ENCODE data around the gene DNASE1L2.

The DNASE1L2 gene

DNA sequence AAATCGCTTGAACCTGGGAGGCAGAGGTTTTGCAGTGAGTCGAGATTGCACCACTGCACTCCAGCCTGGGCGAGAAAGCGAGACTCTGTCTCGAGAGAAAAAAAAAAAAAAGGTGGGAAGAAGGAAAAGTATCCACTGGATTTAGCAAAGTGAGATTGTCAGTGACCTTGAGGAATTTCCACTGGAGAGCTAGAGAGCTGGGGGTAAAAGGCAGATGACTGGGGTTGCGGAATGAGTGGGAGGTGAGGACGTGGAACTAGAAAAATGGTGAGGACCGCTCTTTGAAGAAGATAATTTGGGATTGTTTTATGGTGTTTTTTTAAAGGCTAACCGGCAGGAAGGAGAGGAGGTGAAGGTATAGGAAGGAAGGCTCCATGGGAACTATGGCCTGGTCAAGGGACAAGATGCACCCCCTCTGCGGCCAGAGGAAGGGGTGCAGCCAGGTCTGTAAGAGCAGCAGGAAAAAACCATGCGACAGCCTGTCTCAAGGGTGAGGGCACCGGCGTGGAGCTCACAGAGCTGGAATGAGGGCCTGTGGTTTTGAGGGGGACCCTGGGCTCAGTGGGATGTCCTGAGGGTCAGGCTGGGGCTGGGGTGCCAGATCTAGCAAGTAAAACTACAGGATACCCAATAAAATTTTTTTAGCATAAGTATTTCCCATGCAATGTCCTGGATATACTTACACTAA, 31.7 kb upstream of the DNASE1L2 start:
- DNase-seq, result no peak

DNA sequence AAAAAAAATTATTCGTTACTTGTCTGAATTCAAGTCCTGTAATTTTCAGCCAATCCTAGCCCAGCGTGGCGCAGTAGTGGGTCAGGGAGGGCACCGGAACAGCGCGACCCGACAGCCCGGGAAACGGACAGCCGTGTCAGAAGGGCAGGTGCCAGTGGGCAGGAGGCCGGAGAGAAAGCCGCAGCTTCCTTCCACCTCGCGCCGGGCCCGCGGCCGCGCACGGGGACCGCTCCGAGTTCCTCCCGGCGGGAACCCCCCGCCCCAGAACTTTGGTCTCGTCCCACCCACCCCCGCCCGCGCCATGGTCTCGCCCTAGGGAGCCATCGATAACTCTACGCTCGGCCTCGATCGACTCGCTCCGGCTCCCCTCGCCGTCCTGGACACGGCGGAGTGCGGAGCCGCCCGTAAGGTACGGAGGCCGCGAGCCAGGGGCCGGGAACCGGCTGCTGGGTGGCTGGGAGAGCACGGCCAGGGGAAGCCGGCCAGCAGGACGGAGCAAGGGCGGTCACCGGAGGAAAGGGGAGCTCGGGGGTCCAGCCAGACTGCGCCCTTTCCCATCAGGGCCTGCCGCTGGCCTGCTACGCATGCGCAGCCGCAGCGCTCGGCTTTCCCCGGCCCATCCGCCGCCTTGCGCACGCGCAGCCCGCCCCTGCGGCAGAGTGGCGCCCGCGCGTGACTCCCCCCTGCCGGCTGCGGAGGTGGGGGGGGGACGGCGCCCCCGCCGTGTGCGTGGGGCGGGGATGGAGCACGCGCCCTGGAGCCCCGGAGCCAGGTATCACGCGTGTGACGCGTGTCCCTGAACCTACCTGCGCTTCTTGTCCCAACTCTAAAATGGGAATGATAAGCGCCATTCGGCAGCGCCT, 30.9 kb upstream of the DNASE1L2 start, which contains the start of gene MLST8:
Gene MLST8 (plus strand): TSS at position 351 of the 863 bp plus-strand sequence. CDS start 632 bp downstream, outside the sequence.
- peak; percentile 82 to 86 for DNase-seq

DNA sequence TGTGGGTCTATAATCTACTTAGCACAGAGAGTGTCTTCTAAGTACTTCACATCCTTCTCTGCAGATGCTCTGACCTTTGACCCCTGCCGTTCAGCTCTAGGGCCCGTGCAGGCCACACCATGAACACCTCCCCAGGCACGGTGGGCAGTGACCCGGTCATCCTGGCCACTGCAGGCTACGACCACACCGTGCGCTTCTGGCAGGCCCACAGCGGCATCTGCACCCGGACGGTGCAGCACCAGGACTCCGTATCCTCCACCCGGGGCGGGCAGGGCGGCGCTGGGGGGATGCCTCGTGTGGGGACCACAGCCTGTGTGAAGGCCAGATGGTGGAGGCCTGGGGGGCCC, 30.3 kb upstream of the DNASE1L2 start:
- no peak for DNase-seq

DNA sequence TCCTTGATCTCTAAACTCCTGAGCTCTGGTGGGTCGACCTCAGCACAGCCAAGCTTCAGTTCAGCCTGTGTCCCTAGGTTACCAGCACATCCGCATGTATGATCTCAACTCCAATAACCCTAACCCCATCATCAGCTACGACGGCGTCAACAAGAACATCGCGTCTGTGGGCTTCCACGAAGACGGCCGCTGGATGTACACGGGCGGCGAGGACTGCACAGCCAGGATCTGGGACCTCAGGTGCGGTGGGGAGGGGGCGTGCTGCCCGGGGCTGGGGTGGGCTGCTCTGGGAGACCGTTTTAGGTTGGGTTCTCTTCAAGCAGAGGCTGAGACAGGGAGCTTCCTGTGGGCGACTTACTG, 29.8 kb upstream of the DNASE1L2 start:
- no peak for DNase-seq

DNA sequence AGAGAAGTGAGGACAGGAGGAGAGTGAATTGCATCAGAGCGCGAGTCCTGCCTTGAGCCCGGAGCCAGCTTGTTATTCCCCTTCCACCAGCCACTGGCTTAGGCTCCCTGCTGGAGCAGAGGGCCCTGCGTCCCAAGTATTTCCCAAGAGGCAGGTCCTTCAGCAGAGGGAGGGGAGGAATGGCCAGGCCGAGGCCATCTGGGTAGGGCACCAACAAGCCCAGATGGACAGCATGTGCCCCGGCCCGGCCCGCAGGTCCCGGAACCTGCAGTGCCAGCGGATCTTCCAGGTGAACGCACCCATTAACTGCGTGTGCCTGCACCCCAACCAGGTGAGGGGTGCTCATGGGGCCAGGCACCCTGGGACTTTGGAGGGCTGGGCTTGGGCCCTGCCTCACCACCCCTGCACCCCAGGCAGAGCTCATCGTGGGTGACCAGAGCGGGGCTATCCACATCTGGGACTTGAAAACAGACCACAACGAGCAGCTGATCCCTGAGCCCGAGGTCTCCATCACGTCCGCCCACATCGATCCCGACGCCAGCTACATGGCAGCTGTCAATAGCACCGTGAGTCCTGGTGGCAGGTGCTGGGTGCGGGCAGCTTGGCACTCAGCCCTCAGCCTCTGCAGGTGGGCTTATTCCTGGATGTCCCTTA, 29.3 kb upstream of the DNASE1L2 start:
- no peak for DNase-seq

DNA sequence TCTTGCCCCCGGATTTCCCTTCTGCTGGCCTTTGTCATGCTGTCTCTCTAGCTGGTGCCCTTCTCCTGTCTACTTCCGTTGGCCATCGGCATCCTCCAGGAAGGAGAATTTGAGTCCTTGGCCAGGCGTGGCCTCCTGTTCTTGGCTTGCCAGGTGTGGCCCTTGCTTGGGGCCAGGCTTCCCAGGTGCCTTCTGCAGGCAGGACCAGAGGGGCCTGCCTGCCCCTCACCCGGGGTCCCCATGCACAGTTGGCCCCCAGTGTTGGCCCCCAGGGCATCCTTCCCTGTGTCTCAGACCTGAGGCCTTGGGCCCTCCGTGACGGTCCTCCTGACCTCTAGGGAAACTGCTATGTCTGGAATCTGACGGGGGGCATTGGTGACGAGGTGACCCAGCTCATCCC, 28.4 kb upstream of the DNASE1L2 start:
- no peak for DNase-seq

DNA sequence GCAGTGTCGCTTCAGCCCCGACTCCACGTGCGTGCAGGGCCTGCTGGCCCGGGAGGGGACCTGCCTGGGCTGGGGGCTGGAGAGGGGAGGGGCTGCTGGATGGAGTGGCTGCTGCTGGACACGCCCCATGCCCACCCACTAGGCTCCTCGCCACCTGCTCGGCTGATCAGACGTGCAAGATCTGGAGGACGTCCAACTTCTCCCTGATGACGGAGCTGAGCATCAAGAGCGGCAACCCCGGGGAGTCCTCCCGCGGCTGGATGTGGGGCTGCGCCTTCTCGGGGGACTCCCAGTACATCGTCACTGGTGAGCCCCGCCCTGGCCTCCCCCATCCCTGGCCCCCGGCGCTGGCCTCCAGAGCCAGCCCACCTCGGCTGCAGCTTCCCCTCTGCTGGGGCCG, 27.9 kb upstream of the DNASE1L2 start:
- DNase-seq, result no peak

DNA sequence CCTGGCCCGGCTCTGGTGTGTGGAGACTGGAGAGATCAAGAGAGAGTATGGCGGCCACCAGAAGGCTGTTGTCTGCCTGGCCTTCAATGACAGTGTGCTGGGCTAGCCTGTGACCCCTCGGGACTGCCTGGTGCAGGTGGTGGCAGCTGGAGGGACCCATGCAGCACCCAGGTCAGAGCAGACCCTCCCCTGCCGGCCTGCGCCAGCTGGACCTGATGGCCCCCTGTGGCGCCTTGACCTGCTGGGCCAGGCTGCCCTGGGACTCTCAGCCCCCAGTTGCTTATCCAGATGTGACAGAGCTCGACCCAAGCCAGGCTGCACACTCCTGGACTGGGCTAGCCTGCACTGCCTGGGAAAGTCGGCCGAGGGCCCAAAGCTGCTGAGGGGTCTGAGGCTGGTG, 27.5 kb upstream of the DNASE1L2 start:
- DNase-seq, result no peak

DNA sequence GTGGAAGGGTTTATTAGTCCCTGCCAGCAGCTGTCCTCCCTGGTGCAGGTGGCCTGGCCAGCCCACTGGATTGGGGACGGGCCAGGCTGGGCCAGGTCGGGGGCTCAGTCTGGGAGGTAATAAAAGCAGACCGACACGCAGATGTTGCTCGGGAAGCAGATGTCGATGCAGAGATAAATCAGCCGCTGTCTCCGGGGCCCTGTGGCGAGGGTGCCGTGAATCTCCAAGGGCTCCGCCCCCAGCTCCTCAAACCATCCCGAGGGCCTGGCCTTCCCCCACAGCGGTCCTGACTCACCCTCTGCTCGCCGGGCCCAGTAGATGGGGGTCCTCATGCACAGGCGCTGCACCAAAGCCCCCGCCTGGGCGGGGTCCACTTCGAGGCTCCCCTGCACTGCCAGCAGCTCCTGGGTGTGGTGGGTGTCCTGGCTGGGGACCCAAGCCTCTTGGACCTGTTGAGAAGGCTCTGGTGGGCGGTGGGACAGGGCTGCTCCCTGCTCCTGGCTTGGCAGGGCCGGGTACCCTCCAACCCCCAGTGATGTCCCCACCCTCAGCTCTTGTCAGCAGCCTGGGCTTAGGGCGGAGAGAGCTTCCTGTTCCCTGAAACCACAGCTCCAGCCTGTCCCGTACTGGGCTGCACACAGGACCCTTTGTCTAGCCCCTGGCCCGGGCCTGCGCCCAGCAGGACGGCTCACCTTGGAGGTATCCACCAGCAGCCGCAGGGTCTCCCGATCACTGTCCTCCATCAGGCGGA, 26.8 kb upstream of the DNASE1L2 start:
- no peak for DNase-seq

DNA sequence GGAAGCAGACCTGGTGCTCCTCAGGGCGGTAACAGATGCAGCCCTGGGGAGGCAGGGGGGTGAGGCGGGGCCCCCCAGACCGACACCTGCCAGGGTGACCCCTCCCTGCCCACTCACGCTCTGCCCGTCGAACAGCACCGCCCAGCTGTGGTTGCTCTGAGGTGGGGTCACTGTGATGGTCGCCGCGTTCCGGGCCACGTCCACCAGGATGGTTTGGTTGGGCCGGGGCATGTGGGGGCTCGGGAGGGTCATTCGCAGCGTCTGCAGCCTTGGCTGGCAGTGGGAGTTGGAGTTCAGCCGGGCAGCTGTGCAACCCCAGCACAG, 26.3 kb upstream of the DNASE1L2 start:
- DNase-seq, result no peak

DNA sequence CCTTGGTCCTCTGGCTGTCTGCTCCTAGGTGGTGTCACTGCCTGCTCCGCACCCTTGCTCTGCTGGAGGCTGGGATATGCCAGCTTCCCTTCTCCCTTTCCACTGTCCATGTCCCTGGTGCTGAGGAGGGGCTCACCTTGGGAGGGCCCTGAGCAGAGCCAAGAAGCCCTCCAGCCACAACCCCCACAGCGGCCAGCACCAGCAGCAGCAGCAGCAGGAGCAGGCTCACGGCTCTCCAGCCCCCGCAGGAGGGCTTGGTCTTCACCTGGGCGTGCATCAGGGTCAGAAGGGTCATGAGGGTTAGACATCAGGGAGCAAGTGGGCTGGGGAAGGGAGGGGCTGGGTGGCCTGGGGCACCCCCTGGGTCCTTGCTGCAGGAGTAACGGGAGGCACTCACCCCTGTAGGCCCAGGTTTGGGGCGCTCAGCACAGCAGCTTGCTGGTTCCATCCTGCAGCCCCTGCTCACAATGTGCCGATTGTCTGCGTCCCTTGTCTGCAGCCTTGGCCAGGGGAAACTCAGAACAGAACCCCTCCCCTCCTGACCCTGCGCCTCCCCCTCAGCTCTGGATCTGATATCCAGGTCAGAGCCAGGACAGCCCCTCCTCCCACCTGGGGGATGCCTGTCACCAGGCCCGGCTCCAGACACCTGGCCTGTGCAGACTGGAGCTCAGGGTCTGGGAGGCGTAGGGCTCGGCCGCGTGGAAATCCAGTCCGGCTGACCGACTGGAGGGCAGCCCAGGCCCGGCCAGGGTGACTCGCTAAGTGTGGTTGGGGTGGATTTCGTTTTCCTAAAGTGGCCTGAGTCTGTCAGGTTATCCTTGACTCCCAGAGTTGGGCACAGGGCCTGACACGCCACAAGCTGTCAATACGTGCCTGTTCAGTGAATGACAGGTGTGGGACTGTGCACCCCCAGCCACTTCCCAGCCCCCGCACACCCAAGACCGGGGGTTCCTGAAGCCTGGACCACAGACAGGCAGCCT, 25.6 kb upstream of the DNASE1L2 start, which contains the start of gene BRICD5:
Gene BRICD5 (minus strand): TSS at position 478 of the 980 bp plus-strand sequence. CDS start 30 bp downstream, at position 448.
- no peak for DNase-seq

DNA sequence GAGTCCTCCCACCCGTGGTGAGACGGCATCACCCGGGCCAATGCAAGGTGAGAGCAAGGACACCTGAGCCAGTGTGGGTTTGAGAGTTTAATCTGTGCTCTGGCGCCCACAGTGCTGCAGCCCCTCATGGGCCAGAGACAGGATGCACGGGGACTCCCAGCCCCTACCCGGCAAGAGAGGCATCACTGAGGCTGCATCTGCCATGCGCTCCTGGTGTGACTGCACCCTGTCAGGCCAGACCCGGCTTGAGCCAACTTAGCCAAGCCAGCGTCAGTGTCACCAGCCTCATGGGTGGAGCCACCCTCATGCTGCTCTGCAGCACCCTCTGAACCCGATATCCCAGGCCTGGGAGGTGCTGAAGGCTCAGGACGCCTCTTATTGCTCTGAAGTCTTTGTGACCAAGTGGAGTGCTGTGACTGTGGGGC, 24.3 kb upstream of the DNASE1L2 start:
- no peak for DNase-seq

DNA sequence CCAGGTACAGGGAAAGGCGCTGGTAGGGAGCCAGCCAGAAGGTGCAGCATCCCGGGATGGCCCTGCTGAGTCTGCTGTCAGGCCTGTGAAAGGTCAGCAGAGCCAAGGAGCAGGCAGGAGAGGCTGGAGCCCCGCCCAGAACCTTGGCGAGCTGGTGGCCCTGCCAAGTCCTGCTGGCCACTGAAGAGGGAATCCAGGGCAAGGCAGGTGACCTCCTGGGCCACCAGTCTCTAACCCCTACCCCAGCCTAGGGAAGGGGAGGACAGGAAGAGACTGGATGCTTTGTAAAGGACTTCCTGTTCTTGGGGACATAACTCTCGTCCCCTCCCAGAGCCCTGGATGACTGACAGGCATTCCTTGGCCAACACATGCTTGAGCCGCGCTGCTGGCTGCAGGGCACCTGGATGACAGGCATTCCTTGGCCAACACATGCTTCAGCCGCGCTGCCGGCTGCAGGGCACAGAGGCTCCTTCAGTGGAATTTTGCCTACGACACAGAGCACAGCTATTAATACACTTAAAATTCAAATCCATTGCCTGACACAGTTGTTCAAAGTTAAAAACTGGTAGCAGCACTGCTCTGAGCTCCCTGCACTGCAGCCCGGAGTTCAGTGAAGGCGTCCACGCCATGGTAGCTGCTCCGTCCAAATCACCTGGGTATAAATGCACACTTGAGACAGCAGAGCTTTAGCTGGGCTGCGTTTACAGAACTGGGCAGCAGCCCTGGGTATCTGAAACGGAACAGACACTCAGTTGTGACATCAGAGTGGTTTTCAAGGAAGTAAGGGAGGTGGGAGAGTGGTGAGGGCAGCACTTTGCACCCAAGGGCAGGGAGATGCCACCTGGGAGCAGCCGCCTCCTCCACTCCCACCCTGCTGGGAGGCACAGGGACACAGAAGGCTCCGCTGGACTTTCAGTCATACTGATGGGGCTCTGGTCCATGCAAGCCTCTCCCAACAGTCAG, 23.6 kb upstream of the DNASE1L2 start:
- DNase-seq, result no peak

DNA sequence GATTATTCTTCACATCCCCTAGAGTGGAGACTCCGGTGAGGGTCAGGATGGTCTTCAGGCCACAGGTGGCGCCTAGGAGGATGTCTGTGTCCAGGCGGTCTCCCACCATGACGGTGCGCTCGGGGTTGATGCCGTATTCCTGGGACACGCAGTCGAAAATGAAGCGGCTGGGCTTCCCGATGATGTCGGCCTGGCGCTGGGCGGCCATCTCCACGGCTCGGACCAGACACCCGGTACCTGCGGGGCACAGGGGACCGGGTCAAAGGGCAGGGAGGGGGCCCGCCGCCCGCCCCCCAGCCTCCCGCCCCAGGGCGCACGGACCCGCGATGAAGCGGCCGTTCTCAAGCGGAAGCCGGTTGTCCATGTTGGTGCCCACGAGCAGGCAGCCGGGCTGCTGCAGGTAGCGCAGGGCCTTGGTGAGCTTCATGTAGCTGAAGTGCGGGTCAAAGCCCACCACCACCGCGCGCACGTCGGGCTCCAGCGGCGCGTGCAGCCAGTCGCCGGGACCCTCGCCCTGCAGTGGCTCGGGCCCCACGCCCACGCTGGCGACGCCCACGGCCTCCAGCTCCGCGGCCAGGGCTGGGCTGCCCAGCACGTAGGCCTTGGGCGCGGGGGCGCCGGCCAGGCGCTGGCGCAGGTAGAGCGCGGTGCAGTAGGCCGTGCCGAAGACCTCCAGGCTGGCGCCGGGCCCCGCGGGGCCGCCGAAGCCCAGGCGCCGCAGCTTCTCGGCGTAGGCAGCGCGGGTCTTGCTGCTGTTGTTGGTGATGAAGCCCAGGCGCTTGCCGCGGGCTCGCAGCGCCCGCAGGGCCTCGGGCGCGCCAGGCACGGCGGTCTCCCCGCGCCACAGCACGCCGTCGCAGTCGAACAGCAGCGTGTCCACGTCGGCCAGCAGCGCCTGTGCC, 22.2 kb upstream of the DNASE1L2 start:
- no peak for DNase-seq

DNA sequence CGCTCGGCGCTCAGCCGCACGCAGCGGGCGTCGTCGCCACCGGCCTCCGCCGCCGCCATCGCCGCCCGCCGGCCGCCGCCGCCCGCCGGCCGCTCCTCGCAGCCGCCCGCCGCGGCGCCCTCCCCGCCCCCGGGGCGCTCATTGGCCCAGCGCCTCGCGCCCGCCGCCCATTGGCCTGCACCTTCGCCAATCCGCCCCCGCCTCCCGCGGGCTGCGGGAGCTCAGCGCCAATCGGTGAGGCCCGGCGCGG, 21.6 kb upstream of the DNASE1L2 start, which contains the start of gene PGP:
Gene PGP (minus strand): TSS at position 122 of the 250 bp plus-strand sequence. CDS start 63 bp downstream, at position 59.
- no peak for DNase-seq

DNA sequence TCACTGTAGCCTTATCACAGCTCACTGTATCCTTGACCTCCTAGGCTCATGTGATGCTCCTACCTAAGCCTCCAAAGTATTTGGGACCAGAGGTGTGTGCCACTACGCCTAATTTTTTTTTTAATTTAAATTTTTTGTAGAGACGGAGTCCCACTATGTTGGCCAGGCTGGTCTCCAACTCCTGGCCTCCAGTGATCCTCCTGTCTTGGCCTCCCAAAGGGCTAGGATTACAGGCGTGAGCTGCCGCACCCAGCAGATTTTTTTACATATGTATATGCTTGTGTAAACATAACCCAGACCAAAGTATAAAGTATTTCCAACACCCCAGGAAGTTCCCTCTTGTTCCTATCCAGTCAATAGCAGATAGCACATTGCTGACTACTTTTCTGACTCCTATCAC, 19.9 kb upstream of the DNASE1L2 start:
- no peak for DNase-seq

DNA sequence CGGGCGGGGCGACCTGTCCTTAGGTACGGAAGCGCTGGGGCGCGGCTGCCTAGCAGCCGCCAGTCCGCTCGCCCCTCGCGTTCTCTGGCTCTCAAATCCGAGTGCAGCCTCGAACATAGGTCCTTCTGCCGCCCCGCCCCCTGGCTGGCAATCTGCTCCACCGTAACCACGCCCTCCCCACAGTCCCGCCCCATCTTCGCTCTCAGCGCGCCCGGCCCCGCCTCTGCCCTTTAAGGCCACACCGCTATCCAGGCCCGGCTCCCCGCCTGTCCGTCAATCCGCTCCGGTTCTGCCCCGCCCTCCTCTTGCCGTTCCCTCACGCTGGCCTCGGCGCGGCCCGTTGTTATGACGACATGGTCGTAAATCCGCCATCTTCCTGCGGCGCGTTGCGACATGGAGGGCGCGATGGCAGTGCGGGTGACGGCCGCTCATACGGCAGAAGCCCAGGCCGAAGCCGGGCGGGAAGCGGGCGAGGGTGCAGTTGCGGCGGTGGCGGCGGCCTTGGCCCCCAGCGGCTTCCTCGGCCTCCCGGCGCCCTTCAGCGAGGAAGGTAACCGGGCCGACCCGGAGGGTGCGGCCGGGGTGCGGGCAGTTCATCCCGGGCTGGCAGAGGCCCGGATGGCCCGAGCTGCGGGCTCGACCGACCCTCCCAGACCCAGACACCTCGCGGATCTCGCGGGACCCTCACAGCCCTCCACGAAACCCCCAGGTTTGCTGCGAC, 12.9 kb upstream of the DNASE1L2 start, which contains the start of gene E4F1:
Gene E4F1 (plus strand): TSS at position 371 of the 721 bp plus-strand sequence. CDS start 23 bp downstream, at position 394.
- DNase-seq, result peak; percentile 100

DNA sequence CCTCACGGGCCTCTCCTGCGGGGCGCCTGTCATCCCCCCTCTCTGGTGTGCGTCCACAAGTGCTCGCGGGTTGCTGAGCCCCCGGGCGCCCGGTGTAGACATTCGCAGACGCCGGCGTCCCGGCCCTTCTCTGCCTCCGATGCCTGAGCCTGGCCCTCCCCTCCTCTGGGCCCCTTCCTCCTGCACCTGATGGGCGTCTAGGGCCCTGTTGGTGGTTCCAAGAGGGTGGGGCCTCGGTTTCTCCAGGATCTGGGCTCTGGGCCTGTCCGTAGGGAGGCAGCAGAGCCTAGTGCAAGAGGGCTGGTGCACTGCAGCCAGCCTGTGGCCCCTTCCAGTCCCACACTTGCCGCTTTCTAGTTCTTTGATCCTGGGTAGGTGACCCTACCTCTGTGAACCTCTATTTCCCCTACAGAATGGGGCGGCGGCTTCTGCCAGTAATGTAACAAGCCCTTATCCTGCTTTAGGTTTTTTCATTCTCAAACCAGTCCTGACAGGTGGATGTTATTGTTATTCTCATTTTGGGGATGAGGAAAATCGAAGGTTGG, 12.2 kb upstream of the DNASE1L2 start:
- peak in 1 of 2 experiments; percentile 47 for DNase-seq
